GM19239 (cell line): ENCODE results near the gene WIPF2.
A peak's percentile ranks its signal among the peaks of the same experiment; 100 is the strongest.

Source experiments
- DNase-seq: peaks from one replicate; pipeline ENCODE4 v3.0.0; 2011; ENCODE audit warnings: low spot score; ENCODE audit not compliant: insufficient read length
- FAIRE-seq: peaks from 2 replicates; lab custom pipeline; 2011; peaks lifted over from hg19 to GRCh38; lab: Jason Lieb, UNC

The WIPF2 gene

GRCh38 chr17:40243761-40244160 is 24.7 kb downstream of the WIPF2 start:
- DNase-seq (no peak), FAIRE-seq (no peak)

GRCh38 chr17:40244255-40244654 is 25.2 kb downstream of the WIPF2 start:
- no peak for FAIRE-seq
- DNase-seq, result no peak

DNA sequence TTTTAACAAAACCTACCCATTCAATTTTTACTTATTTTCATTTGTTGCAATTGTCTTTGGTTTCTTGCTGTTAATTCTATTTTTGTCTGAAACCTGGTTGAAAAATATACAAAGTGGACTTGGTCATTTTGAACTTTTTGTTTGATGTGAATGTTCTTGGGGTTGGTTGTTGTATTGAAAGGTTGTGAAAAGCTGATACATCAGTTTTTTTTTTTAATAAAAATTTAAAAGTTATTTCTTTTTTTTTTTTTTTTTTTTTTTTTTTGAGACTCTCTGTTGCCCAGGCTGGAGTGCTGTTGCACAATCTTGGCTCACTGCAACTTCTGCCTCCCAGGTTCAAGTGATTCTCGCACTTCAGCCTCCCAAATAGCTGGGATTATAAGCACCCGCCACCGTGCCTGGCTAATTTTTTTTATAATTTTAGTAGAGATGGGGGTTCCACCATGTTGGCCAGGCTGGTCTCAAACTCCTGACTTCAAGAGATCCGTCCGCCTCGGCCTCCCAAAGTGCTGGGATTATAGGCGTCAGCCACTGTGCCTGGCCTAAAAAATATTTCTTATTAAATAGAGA is 28.9 kb downstream of the WIPF2 start:
- FAIRE-seq (no peak), DNase-seq (no peak)

DNA sequence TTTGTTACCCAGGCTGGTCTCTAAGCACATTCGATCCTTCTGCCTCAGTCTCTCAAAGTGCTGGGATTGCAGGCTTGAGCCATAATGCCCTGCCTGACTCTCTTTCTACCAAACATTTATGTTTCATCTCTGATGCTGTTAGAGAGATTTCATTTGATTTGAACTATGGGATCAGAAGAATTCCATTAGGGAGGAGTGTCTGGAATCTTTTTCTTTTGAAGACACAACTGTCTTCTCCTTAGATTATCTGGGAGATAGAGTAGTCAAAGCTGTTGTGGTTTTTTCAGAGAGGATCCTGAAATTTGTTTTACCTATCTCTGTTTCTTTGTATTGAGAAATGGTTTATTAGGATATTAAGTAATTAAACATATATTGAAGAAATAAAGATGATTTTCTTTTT is 29.4 kb downstream of the WIPF2 start:
- DNase-seq (no peak), FAIRE-seq (no peak)

GRCh38 chr17:40251576-40251975 is 32.5 kb downstream of the WIPF2 start:
- FAIRE-seq (no peak), DNase-seq (no peak)

DNA sequence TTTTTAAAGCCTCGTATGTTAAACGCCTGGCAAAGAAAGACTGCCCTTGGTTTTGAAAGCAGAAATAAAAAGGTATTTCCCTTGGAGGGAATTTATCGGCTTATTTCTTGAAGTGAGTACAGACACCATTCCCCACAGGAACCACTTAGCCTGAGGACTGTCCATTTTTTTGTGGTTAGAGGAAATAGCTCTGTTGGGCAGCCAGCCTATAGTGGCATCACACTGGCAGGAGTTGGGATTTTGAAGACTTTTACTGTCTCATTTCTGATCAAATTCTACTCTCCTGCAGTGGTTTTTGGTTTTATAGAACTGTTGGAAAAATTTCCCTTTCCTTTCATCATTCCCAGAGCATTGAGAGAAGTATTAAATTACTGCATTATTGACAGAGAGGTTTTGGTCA is 34.5 kb downstream of the WIPF2 start:
- DNase-seq (no peak), FAIRE-seq (no peak)

- DNase-seq (no peak), FAIRE-seq (no peak)
Observed at GRCh38 chr17:40259505-40259904, 40.4 kb downstream of the WIPF2 start.

DNA sequence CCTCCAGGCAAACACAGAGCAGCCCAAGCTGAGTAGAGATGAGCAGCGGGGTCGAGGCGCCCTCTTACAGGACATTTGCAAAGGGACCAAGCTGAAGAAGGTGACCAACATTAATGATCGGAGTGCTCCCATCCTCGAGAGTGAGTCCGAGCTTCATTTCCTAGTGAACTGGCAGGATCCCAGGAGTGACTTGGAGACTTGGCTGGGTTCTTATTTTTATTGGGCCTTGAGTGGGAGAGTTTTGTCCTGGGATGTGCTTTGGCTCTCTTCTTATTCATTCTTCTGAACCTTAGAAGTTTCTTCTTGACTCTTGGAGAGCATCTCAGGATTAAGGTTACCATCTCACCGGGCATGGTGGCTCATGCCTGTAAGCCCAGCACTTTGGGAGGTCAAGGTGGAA is 41.4 kb downstream of the WIPF2 start:
- FAIRE-seq (no peak), DNase-seq (no peak)

DNA sequence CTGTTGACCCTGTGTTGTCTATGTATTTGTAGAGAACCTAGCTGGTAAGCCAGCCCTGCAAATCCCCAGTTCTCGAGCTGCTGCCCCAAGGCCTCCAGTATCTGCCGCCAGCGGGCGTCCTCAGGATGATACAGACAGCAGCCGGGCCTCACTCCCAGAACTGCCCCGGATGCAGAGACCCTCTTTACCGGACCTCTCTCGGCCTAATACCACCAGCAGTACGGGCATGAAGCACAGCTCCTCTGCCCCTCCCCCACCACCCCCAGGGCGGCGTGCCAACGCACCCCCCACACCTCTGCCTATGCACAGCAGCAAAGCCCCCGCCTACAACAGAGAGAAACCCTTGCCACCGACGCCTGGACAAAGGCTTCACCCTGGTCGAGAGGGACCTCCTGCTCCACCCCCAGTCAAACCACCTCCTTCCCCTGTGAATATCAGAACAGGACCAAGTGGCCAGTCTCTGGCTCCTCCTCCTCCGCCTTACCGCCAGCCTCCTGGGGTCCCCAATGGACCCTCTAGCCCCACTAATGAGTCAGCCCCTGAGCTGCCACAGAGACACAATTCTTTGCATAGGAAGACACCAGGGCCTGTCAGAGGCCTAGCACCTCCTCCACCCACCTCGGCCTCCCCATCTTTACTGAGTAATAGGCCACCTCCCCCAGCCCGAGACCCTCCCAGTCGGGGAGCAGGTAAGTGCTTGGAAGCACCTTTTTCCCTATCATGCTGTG is 45.5 kb downstream of the WIPF2 start:
- FAIRE-seq (no peak), DNase-seq (no peak)

GRCh38 chr17:40265337-40265736 is 46.2 kb downstream of the WIPF2 start:
- DNase-seq, result no peak
- FAIRE-seq, result no peak

GRCh38 chr17:40266882-40267281 is 47.8 kb downstream of the WIPF2 start:
- DNase-seq, result no peak
- no peak for FAIRE-seq

DNA sequence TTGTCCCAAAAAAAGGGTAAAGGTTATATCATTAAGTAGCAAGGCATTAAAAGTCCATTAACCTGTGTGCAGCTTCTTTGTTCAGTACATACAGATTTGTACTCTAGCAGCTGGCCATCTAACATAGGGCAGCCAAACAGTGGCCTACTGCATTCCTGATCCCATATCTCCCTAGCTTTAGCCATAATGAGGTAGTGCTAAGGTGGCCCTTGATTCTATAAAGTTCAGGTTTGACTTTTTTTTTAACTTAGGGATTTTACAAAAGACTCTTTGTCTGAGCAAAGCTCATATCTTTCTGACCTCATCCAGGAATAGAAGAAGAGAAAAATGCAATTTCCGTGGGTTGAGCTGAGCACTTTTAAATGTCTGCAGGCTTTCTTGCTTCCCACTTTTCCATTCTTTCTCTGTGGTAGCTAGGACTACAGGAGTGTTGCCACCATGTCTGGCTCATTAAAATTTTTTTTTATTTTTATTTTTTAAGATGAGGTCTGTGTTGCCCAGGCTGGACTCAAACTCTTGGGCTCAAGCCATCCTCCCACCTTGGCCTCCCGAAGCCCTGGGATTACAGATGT is 49.1 kb downstream of the WIPF2 start:
- DNase-seq (no peak), FAIRE-seq (no peak)

DNA sequence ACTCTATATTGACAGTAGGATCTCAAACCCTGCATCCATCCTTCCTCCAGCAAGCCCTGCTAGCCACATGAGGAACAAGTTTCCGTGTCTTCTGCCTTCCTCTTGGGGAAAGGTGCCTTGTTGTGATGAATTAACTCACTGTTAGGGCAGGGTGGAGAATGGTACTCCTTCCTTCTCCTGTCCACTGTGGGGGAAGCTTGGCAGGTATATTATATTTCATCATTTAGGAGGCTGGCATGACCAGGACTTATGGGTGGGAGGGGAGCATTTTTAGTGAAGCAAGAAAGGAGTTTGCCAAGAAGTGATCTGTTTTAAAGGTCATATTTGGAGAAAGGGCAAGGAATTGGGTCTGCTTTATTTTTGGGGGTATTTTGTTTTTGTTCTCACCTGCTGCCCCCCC is 59.3 kb downstream of the WIPF2 start:
- FAIRE-seq (no peak), DNase-seq (no peak)

DNA sequence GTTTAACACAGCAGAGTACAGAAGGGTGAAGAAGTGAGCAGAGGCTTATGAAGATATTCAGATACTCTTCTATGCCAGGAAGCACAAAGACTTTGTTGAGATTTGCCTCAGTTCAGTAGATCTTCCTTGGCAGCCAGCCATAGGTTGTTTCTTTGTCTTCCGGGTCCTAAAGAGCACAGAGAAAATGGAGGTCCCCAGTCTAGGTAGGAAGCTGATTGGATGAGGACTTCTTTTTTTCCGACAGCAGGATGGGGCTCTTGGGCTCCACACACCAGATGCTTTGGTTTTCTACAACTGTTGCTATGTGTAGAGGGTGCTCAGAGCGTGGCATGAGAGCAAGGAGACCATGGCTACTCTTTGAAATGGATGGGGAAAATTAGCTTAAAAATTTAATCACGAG is 60.3 kb downstream of the WIPF2 start:
- no peak for FAIRE-seq
- no peak for DNase-seq

DNA sequence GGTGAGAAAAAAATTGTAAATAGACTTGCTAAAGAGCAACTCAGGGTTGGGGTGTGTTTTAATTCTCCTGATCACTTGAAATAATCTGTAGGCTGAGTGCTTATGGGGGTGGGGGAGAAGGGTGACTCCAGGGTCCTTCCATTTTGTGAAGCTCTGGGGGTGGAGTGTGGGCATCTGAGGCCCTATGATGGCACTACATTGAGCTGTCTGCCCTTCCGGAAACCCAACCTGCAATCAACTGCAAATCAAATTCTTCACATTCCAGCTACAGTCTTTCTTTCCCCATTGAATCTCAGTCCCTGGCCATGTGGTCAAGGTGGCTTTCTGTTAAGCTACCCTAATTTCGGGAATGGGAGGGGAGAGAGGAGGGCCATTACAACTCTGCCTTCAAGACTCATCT is 62.6 kb downstream of the WIPF2 start:
- DNase-seq, result no peak
- FAIRE-seq, result no peak

DNA sequence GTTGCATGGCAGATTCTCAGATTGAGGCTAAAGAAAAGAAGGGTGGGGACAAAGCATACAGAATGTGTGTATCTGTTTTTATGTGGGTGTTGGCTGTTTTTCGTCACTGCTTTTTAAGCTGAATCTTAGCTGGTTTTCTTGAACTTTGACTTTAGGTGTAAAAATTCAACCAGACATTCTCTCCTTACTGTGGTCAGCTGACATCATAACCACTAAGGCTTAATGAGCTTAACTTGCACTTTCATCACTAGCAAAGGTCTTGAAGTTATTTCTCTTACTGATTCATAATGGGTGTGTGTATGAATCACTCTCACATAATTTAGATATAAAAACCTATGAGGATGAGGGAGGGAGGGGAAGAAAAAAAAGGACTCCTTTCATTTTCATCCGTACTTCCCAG is 64.6 kb downstream of the WIPF2 start:
- DNase-seq (no peak), FAIRE-seq (no peak)

GRCh38 chr17:40284085-40284713 is 65.1 kb downstream of the WIPF2 start:
- no peak for FAIRE-seq
- no peak for DNase-seq

- FAIRE-seq, result no peak
Observed at GRCh38 chr17:40286473-40286872, 67.4 kb downstream of the WIPF2 start.

DNA sequence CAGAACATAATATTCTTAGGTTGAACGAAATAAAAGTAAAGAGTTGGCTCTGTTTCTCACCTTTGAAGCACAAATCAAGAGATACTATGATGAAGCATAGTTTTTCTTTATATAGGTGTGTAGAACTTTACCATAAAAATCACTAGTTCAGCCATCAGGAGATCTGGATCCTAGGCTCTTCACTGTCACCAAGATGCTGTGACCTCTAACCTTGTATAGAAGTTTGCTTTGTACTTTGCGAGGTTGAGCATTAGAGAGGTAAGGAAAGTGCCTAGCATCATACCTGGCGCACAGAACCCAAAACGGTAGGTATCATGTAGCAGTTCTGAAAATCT is 68.0 kb downstream of the WIPF2 start:
- FAIRE-seq, result no peak

More at GRCh38 chr17:40286473-40286872, 67.4 kb downstream of the WIPF2 start:
- DNase-seq, result no peak

DNA sequence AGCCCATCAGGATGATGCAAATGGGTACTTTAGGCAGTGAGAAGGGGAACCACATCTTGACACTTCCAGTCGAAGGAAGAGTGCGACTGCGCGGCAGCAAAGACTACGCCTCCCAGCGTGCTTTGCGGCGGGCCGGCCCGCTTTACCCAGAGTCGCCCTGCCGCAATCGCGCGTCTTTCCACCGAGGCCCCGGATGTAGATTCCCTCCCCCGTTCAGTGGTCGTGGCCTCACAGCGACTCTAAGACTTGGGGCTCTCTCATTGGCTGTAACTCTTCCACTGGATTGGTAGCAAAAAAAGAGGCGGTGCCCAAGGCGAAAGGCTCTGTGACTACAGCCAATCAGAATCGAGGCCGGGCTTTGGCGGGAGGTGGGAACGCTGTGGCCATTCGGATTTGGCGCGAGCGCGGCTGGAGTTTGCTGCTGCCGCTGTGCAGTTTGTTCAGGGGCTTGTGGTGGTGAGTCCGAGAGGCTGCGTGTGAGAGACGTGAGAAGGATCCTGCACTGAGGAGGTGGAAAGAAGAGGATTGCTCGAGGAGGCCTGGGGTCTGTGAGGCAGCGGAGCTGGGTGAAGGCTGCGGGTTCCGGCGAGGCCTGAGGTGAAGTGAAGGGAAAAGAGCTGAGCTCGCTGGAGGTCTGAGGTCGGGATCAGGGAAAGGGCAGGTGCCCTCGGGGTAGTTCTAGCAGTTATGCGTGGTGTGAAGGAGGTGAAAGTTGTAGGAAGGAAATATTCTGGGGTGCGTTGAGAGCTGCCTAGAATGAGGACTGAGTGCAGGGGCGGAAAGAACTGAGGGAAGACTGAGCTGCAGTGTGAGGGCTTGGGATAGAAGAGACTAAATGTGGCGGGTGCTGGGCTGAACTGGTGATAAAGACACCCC is 68.6 kb downstream of the WIPF2 start, which contains the start of gene CDC6:
TSS of gene CDC6 (plus strand) at position 386 of the 876 bp plus-strand sequence. CDS start 1,542 bp downstream, outside the sequence.
- DNase-seq, result peak; percentile 88
- FAIRE-seq, result peak; percentile 97

More for the DNA sequence above, 68.0 kb downstream of the WIPF2 start:
- DNase-seq, result no peak
